SU-DHL-6 (cell line): ENCODE results near the gene SIGLEC7.

Source experiments
- CTCF ChIP-seq: fragments of 200-600 bp; sonication (generic); IDR thresholded peaks from one replicate; pipeline ENCODE4 v1.5.1; 2017; ENCODE audit warnings: antibody characterized with exemption, mild to moderate bottlenecking, low read length, moderate library complexity; ENCODE audit not compliant: insufficient read depth, poor library complexity, severe bottlenecking
- EZH2phosphoT487 ChIP-seq: fragments of 200-600 bp; sonication (generic), shearing (Covaris generic); conservative IDR thresholded peaks from 2 replicates; pipeline ENCODE4 v1.6.1; 2018; ENCODE audit warnings: mild to moderate bottlenecking, antibody characterized with exemption, low read length, moderate library complexity, mixed read lengths

- TF ChIP-seq CTCF, result no peak
- no peak for TF ChIP-seq EZH2phosphoT487
Observed at GRCh38 chr19:51188227-51188559, 46.1 kb downstream of the SIGLEC7 start.
